ENCODE results near the gene ATN1.

The ATN1 gene

DNA sequence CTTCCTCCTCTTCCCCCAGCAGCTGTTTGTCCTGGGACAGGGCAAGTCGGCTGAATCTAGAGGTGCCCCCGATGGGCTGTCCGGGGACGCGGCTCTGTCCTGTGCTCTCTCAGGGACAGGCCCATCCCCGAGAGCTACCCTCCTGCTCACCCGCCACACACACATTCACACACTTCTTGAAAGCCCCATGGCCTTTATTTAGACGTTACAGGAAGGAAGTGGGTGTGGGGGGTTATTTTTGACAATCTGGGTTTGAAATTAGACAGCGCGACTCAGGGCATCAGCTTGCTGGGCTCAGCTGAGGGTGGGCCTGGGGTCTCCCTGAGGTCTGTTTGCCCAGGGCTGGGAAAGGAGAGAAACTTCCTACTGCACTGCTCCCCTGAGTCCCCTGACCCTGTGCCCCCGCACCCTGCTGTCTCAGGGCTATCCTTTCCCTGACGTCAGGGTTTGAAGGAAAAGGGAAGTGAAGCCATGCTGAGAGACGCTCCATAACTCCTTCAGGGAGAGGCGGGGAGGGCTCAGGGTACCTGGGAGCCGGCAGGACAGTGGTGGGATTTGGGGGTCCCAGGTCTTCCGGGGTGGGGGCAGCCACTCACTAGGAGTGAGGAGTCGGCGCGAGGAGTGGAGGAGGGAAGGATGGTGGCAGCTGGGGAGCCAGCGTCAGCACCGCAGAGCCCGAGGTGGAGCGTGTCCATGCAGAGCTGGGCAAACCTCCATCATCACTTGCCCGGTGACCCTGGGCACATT, 31.5 kb downstream of the ATN1 start:
- Histone ChIP-seq H3K36me3 (ENCODE audit: control insufficient read depth, insufficient read depth, low read length) (no peaks in the 10 kb centered on the region), H3K4me1 (ENCODE audit: control insufficient read depth, insufficient read depth, low read length) (peaks cover 9% of the 10 kb centered on the region; the same call in 1 of the 2 replicates), H3K4me3 (ENCODE audit: low read length) (no peak overlapping the region), H3K27me3 (ENCODE audit: control insufficient read depth, insufficient read depth, low read length) (no peaks in the 10 kb centered on the region), H3K27ac (ENCODE audit: low read length) (no peak overlapping the region), H3K9me3 (ENCODE audit: control insufficient read depth, insufficient read depth, low read length) (no peaks in the 10 kb centered on the region)
- WGBS (ENCODE audit: insufficient coverage, insufficient read length): no CpG with 5 or more reads among the region's 24 CpGs
- DNase-seq (ENCODE audit: low read depth, low spot score): no peak

DNA sequence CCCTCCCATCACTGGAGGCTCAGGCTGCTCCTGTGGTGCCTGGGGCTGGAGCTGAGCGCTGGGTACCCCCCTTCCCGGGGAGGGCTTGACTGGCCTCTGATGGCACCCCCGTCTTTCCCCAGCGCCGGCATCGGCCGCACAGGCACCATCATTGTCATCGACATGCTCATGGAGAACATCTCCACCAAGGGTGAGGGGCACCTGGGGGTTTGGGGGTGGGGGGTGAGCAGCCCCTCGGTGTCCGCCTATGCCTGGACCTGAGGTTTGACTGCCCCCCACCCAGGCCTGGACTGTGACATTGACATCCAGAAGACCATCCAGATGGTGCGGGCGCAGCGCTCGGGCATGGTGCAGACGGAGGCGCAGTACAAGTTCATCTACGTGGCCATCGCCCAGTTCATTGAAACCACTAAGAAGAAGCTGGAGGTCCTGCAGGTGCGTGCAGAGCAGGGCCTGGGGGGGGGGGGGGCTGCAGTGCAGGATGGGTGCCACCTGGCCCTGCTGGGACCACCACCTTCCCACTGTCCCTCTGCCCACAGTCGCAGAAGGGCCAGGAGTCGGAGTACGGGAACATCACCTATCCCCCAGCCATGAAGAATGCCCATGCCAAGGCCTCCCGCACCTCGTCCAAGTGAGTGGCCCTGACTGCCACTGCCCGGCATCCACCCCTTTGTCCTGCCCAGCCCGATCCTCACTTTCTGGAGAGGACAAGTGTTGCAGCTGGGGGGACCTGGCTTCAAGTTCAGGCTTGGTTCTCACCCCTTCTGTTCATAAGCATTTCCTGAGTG, 32.2 kb downstream of the ATN1 start:
- Histone ChIP-seq H3K4me1 (ENCODE audit: control insufficient read depth, insufficient read depth, low read length) (peaks cover 9% of the 10 kb centered on the region; the same call in 1 of the 2 replicates), H3K27me3 (ENCODE audit: control insufficient read depth, insufficient read depth, low read length) (no peaks in the 10 kb centered on the region), H3K36me3 (ENCODE audit: control insufficient read depth, insufficient read depth, low read length) (no peaks in the 10 kb centered on the region), H3K4me3 (ENCODE audit: low read length) (no peak overlapping the region), H3K27ac (ENCODE audit: low read length) (no peak overlapping the region), H3K9me3 (ENCODE audit: control insufficient read depth, insufficient read depth, low read length) (no peaks in the 10 kb centered on the region)
- WGBS (ENCODE audit: insufficient coverage, insufficient read length): no CpG with 5 or more reads among the region's 26 CpGs
- no peak for DNase-seq (ENCODE audit: low read depth, low spot score)

DNA sequence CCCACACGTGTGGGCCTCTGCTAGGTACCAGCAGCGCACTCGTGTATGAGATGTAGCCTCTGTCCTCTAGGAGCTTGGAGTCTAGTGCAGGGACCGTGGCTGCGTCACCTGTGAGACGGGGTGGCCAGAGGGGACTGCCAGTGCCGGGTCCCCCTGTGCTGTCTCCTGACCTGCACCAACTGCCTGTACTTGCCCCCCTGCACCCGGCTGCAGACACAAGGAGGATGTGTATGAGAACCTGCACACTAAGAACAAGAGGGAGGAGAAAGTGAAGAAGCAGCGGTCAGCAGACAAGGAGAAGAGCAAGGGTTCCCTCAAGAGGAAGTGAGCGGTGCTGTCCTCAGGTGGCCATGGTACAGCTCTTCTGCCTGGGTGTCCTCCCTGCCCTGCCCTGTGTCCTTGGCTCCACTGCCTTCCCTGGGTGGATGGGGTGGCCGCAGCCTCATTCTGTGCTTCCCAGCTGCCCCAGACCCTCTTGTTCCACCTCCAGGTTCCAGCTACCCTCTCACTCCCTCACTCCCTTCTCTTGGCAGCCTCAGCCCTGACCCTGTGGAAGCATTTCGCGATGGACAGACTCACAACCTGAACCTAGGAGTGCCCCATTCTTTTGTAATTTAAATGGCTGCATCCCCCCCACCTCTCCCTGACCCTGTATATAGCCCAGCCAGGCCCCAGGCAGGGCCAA, 33.0 kb downstream of the ATN1 start:
- no peak overlapping the region for H3K4me3 ChIP-seq (ENCODE audit: low read length)
- no peak overlapping the region for H3K27ac ChIP-seq (ENCODE audit: low read length)
- peaks cover 9% of the 10 kb centered on the region; the same call in 1 of the 2 replicates for H3K4me1 ChIP-seq (ENCODE audit: control insufficient read depth, insufficient read depth, low read length)
- no peaks in the 10 kb centered on the region for H3K27me3 ChIP-seq (ENCODE audit: control insufficient read depth, insufficient read depth, low read length)
- H3K36me3 ChIP-seq (ENCODE audit: control insufficient read depth, insufficient read depth, low read length): peaks cover 5% of the 10 kb centered on the region; the same call in 1 of the 2 replicates
- no peaks in the 10 kb centered on the region for H3K9me3 ChIP-seq (ENCODE audit: control insufficient read depth, insufficient read depth, low read length)
- WGBS (ENCODE audit: insufficient coverage, insufficient read length): no CpG with 5 or more reads among the region's 13 CpGs
- no peak for DNase-seq (ENCODE audit: low read depth, low spot score)

DNA sequence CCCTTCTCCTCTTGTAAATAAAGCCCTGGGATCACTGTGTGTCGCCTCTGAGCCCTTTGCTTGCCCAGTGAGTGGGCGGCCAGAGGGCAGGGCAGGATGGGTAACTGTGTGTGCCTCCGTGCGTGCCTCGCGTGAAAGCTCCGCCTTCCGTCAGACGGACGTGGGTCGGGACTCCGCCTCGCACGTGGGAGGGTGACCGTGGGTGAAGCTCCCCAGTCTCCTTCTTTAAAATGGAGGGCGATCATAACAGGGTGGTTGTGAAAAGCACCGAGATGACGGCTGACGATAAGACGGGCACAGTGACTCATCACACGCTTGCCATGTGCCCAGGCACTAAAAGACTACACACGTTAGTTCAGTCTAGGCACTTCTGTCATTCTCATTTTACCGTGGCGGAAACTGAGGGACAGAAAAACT, 33.5 kb downstream of the ATN1 start:
- Histone ChIP-seq H3K36me3 (ENCODE audit: control insufficient read depth, insufficient read depth, low read length) (peaks cover 8% of the 10 kb centered on the region), H3K4me3 (ENCODE audit: low read length) (no peak overlapping the region), H3K4me1 (ENCODE audit: control insufficient read depth, insufficient read depth, low read length) (peaks cover 9% of the 10 kb centered on the region; the same call in 1 of the 2 replicates), H3K9me3 (ENCODE audit: control insufficient read depth, insufficient read depth, low read length) (no peaks in the 10 kb centered on the region), H3K27me3 (ENCODE audit: control insufficient read depth, insufficient read depth, low read length) (no peaks in the 10 kb centered on the region), H3K27ac (ENCODE audit: low read length) (no peak overlapping the region)
- no CpG with 5 or more reads among the region's 24 CpGs for WGBS (ENCODE audit: insufficient coverage, insufficient read length)
- no peak for DNase-seq (ENCODE audit: low read depth, low spot score)

DNA sequence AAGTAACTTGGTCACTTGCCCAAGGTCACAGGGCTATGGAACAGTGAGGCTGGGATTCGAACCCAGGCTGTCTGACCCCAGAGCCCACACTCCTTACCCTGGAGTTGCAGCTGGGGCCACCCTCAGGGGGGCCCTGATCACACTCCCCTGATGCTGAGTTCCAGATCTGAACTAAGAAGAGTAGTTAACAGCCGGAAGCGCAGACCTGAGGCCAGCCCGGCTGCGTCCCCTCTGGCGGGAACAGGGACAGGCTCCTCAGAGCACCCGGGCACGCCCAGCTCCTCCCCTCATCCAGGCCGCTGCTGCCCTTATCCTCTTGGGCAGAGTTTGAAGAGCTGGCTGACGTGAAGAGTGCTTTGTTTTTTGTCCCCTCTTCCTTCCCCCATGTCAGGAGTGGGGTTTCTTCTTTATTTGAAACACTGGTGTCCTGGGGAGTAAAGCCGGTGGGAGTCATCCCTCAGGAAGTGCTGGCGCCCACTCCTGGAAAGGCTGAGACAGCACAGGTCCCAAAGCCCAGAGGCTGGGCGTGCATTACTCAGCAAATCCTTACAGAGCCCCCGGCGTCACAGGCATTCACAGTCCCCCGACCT, 34.0 kb downstream of the ATN1 start:
- no peak for DNase-seq (ENCODE audit: low read depth, low spot score)
- no peaks in the 10 kb centered on the region for H3K9me3 ChIP-seq (ENCODE audit: control insufficient read depth, insufficient read depth, low read length)
- WGBS (ENCODE audit: insufficient coverage, insufficient read length): no CpG with 5 or more reads among the region's 16 CpGs
- no peak overlapping the region for H3K27ac ChIP-seq (ENCODE audit: low read length)
- peak overlapping the region; percentile 5; the same call in 1 of the 2 replicates for H3K4me3 ChIP-seq (ENCODE audit: low read length)
- H3K27me3 ChIP-seq (ENCODE audit: control insufficient read depth, insufficient read depth, low read length): no peaks in the 10 kb centered on the region
- H3K36me3 ChIP-seq (ENCODE audit: control insufficient read depth, insufficient read depth, low read length): peaks cover 11% of the 10 kb centered on the region
- H3K4me1 ChIP-seq (ENCODE audit: control insufficient read depth, insufficient read depth, low read length): peaks cover 9% of the 10 kb centered on the region; the same call in 1 of the 2 replicates

DNA sequence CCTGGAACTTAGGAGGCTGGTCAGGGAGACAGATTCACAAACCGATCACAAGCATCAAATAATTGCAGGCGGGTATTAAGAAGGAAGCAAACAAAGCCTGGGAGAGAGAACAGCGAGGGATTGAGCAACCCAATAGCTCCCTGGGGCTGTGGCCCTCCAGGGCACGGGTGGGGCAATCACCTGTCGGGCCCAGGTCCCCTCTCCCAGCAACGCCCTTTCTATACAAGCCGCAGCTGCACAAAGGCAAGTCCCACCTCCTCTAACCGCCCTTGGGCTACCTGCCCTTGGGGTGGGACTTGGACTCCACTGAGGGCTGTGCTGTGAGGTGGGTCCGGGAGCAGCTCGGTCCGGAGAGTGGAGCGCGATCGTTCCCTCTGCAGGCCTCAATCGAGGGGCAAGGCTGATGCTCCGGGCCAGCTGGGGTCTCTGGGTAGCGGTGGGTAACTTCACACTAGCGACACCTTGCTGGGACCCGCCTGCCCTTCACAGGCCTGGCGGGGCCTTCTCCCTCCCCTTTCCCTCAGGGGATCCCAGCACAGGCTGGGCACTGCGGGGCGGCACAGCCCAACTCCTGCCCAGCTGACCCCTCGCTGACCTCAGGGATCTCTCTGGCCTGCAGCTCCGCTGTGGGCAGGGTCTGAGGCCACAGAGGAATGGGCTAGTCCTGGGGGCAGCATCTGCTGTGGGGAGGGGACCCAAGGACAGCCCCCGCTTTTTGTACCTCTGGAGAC, 34.7 kb downstream of the ATN1 start:
- no peak for DNase-seq (ENCODE audit: low read depth, low spot score)
- Histone ChIP-seq H3K36me3 (ENCODE audit: control insufficient read depth, insufficient read depth, low read length) (peaks cover 18% of the 10 kb centered on the region), H3K9me3 (ENCODE audit: control insufficient read depth, insufficient read depth, low read length) (no peaks in the 10 kb centered on the region), H3K27me3 (ENCODE audit: control insufficient read depth, insufficient read depth, low read length) (no peaks in the 10 kb centered on the region), H3K4me1 (ENCODE audit: control insufficient read depth, insufficient read depth, low read length) (peaks cover 9% of the 10 kb centered on the region; the same call in 1 of the 2 replicates), H3K27ac (ENCODE audit: low read length) (no peak overlapping the region), H3K4me3 (ENCODE audit: low read length) (peak overlapping the region; percentile 71; the same call in 1 of the 2 replicates)
- no CpG with 5 or more reads among the region's 25 CpGs for WGBS (ENCODE audit: insufficient coverage, insufficient read length)

DNA sequence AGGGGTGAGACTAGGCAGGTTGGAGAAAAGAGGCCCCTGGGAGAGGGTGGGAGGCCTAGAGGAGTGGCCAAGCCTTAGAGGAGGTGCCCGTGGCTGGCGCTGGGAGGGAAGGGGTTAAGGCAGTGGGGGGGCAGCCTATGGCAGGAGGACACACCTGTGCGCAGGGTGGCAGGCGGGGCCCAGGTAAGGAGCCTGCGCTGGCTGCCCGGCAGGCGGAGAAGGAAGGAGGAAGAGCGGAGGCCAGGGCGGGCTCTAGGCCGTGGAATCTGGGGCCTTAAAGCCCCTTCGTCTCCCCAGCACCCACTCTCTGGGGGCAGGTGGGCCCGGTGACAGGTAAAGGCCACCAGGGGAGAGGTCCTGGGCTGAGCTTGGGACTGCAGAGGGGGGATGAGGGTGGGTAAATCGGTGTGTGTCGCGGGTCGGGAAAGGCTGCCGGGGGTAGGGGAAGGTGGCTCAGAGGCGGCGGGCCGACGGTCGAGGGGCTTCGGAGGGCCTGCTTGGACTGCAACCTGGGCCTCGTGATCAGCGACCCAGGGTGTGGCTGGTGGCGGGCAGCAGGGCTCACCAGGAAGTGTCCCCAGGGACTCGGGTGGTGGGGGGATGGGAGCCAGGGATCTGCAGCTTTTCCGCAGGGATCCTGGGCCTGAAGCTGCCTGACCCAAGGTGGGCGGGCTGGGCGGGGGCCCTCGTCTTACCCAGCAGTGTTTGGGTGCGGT, 35.4 kb downstream of the ATN1 start:
- Histone ChIP-seq H3K27ac (ENCODE audit: low read length) (no peak overlapping the region), H3K27me3 (ENCODE audit: control insufficient read depth, insufficient read depth, low read length) (no peaks in the 10 kb centered on the region), H3K4me1 (ENCODE audit: control insufficient read depth, insufficient read depth, low read length) (peaks cover 9% of the 10 kb centered on the region; the same call in 1 of the 2 replicates), H3K4me3 (ENCODE audit: low read length) (peak overlapping the region; percentile 71), H3K9me3 (ENCODE audit: control insufficient read depth, insufficient read depth, low read length) (no peaks in the 10 kb centered on the region), H3K36me3 (ENCODE audit: control insufficient read depth, insufficient read depth, low read length) (peaks cover 25% of the 10 kb centered on the region)
- no peak for DNase-seq (ENCODE audit: low read depth, low spot score)
- WGBS (ENCODE audit: insufficient coverage, insufficient read length): no CpG with 5 or more reads among the region's 32 CpGs

DNA sequence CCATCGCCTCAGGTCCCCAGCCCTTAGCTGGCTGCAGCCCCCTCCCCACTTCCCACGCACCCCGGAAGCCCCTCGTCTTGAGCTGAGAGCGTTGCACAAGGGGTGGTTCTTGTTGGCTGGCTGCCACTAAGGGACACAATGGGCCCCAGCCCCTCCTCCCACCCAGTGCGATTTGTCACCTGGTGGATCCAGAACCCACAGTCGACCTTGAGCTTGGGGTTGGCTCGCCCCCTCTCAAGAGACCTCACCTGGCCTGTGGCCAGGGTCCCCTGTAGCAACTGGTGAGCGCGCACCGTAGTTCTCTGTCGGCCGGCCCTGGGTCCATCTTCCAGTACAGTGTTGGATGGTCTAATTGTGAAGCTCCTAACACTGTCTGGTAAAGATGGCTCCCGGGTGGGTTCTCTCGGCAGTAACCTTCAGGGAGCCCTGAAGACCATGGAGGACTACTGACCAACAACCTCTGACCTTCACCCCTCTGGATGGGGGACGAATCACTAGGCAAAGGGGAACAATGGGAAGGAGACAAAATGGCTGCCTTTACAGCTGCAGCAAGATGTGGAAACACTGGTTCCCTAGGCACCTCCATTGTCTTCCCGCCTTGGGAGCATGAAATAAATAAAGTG, 36.1 kb downstream of the ATN1 start:
- Histone ChIP-seq H3K36me3 (ENCODE audit: control insufficient read depth, insufficient read depth, low read length) (peaks cover 29% of the 10 kb centered on the region), H3K9me3 (ENCODE audit: control insufficient read depth, insufficient read depth, low read length) (no peaks in the 10 kb centered on the region), H3K27me3 (ENCODE audit: control insufficient read depth, insufficient read depth, low read length) (no peaks in the 10 kb centered on the region), H3K4me3 (ENCODE audit: low read length) (peak overlapping the region; percentile 71; the same call in 1 of the 2 replicates), H3K4me1 (ENCODE audit: control insufficient read depth, insufficient read depth, low read length) (peaks cover 9% of the 10 kb centered on the region; the same call in 1 of the 2 replicates), H3K27ac (ENCODE audit: low read length) (no peak overlapping the region)
- WGBS (ENCODE audit: insufficient coverage, insufficient read length): no CpG with 5 or more reads among the region's 17 CpGs
- no peak for DNase-seq (ENCODE audit: low read depth, low spot score)

DNA sequence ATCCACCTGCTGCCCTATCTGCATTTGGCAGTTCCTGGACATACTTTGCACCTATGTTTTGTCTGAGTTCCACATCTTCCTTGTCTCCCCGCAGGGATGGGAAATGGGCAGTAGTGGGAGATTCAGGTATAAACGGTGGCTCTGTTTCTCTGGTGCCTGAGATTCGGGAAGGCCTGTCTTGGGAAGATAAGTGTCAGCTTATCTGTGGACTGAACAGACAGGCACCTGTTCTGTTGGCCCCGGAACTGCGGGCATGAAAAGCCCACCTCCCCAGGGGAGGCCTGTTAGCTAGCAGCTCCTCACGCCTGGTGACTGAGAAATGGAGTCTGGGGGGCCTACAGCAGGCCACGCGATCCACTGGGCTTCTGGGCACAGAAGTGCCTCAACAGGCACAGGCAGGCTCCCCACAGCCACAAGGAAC, 36.9 kb downstream of the ATN1 start:
- Histone ChIP-seq H3K4me3 (ENCODE audit: low read length) (no peak overlapping the region), H3K27me3 (ENCODE audit: control insufficient read depth, insufficient read depth, low read length) (no peaks in the 10 kb centered on the region), H3K9me3 (ENCODE audit: control insufficient read depth, insufficient read depth, low read length) (no peaks in the 10 kb centered on the region), H3K27ac (ENCODE audit: low read length) (no peak overlapping the region), H3K36me3 (ENCODE audit: control insufficient read depth, insufficient read depth, low read length) (peaks cover 29% of the 10 kb centered on the region), H3K4me1 (ENCODE audit: control insufficient read depth, insufficient read depth, low read length) (peaks cover 9% of the 10 kb centered on the region; the same call in 1 of the 2 replicates)
- WGBS (ENCODE audit: insufficient coverage, insufficient read length): no CpG with 5 or more reads among the region's 8 CpGs
- DNase-seq (ENCODE audit: low read depth, low spot score): no peak

All from iPS DF 6.9 (cell line).